Endothelial cell of umbilical vein (primary cell): ENCODE data around the gene KCNK2.

ENCODE experiments used
- CTCF ChIP-seq, 2 donors: IDR thresholded peaks; 1 replicate in 1 of 2; 2 replicates in 1 of 2; pipeline ENCODE4 v1.5.1; 2011; ENCODE audit warnings: low read length in 2 of 2, mild to moderate bottlenecking in 2 of 2, moderate library complexity in 2 of 2, control low read depth in 1 of 2, inconsistent platforms in 1 of 2, low read depth in 1 of 2; ENCODE audit not compliant: insufficient read depth in 1 of 2; ENCODE audit errors: extremely low read depth in 1 of 2
- FOS ChIP-seq: IDR thresholded peaks from 2 replicates; pipeline ENCODE4 v1.6.1; 2011; ENCODE audit warnings: mild to moderate bottlenecking, low read length, moderate library complexity, borderline replicate concordance; ENCODE audit not compliant: insufficient read depth
- MAX ChIP-seq: IDR thresholded peaks from 2 replicates; pipeline ENCODE4 v1.6.1; 2011; ENCODE audit not compliant: insufficient read depth, insufficient read length
- MYC ChIP-seq: IDR thresholded peaks from one replicate; pipeline ENCODE4 v1.6.1; 2011; ENCODE audit warnings: mild to moderate bottlenecking, low read depth, low read length
- POLR2A ChIP-seq: IDR thresholded peaks from 2 replicates; pipeline ENCODE4 v1.6.1; 2012; ENCODE audit warnings: low read depth, mild to moderate bottlenecking, control low read depth, low read length

- no peak for TF ChIP-seq MYC
- TF ChIP-seq POLR2A: no peak
- no peak for TF ChIP-seq MAX
- no peak for TF ChIP-seq CTCF (IDR thresholded peaks at IDR 0.05; ENCODE audit: extremely low read depth in 1 of 2, insufficient read depth in 1 of 2, low read depth in 1 of 2, low read length in 2 of 2)
- TF ChIP-seq FOS: no peak
Observed at GRCh38 chr1:215055281-215055935, 27.1 kb upstream of the KCNK2 start.
